ENCODE measurements around the gene NPR2.

DNA sequence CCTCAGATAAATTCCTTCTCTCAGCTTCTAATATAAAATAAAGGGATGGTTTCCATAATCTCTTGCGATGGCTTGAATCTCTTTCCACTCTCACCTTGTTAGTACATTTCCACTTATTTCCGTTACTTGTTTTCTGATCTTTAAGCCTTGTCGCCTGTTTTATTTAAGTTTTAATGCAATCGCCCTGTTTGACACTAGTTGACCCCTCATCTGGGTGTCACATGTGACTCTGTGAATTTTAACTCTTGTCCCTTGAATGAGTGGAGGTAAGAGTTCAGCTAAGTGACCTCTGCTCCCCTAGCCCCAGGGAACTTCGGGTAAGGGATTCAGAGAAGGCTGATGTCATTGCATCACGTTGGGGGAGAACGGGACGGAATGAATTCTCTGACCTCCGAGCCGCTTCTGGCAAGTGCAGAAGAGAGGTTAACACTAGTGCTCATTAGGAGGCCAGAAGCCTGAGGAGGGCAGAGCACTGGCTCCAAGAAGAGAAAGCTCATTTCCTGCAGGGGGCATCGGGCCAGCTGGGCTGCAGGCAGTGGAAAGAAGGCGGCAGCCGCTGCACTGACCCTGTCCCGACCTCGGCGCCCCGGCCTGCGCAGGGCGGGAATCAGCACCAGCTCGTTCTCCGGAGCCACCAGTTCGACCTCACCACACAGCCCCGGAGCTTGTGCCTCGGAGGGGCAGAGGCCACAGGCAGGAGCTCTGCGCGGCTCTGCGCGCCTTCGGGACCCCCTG is 22.9 kb downstream of the NPR2 start:
- TF ChIP-seq POLR2A (IDR thresholded peaks at IDR 0.05) = no peak
- TF ChIP-seq, protein P1, sequence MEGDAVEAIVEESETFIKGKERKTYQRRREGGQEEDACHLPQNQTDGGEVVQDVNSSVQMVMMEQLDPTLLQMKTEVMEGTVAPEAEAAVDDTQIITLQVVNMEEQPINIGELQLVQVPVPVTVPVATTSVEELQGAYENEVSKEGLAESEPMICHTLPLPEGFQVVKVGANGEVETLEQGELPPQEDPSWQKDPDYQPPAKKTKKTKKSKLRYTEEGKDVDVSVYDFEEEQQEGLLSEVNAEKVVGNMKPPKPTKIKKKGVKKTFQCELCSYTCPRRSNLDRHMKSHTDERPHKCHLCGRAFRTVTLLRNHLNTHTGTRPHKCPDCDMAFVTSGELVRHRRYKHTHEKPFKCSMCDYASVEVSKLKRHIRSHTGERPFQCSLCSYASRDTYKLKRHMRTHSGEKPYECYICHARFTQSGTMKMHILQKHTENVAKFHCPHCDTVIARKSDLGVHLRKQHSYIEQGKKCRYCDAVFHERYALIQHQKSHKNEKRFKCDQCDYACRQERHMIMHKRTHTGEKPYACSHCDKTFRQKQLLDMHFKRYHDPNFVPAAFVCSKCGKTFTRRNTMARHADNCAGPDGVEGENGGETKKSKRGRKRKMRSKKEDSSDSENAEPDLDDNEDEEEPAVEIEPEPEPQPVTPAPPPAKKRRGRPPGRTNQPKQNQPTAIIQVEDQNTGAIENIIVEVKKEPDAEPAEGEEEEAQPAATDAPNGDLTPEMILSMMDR (IDR thresholded peaks at IDR 0.05) = no peak
- TF ChIP-seq EP300 (IDR thresholded peaks at IDR 0.05) = peak; percentile 42
